ENCODE results near the gene APPL1. TPM values are rescaled to one million over a fixed set of nuclear protein-coding genes. Genes with fewer than 3 reads are reported as not detected.

The APPL1 gene
- total and polyA plus RNA-seq, 10 of the 15 experiments (the other 5 are each of a cell fraction or from before 2014, with no cell fraction given): 15.0 to 77.6 (median 40.2) TPM

- intact Hi-C loops (cut with micrococcal nuclease; ENCODE audit: unreplicated experiment): no loop called here
- BruUV-seq (replicated peaks): no TSS peak
- RAD21 ChIA-PET (ENCODE audit: unreplicated experiment): interaction anchor here (0.6 to 2.0 kb wide), 3 partner anchors 28 to 959 kb away, joined by 3 to 12 read pairs (median 4); partner anchors contain the start of gene HESX1
- TF ChIP-seq CHD4 (IDR thresholded peaks at IDR 0.05) (no peak), ZNF687 (IDR thresholded peaks at IDR 0.05) (no peak), BCL11A (IDR thresholded peaks at IDR 0.05; ENCODE audit: low read depth, low read length) (no peak), SUPT20H (IDR thresholded peaks at IDR 0.05; ENCODE audit: borderline replicate concordance, control insufficient read depth, low read depth, low read length) (no peak), BCLAF1 (IDR thresholded peaks at IDR 0.05) (no peak), HDGF (IDR thresholded peaks at IDR 0.05) (no peak), FOS (IDR thresholded peaks at IDR 0.05; ENCODE audit: borderline replicate concordance, extremely low read depth, insufficient read length) (no peak), CUX1 (IDR thresholded peaks at IDR 0.05; ENCODE audit: insufficient replicate concordance, low read depth, low read length) (no peak), KLF5 (IDR thresholded peaks at IDR 0.05; ENCODE audit: partially characterized antibody) (no peak)
Observed at GRCh38 chr3:57227930-57228751, 612 bp downstream of the APPL1 start.

More at GRCh38 chr3:57227930-57228751, 612 bp downstream of the APPL1 start:
- H3K27ac ChIP-seq (ENCODE audit: control insufficient read depth, insufficient read depth): peak overlapping the region; percentile 74
- DNase-seq (ENCODE audit: low read depth, low spot score) (no peak), FAIRE-seq (no peak), ATAC-seq (peak; percentile 66)
- no peaks in the 10 kb centered on the region for H3K9me3 ChIP-seq (replicated peaks; ENCODE audit: control insufficient read depth, insufficient read depth, low read length)
- POLR2A ChIA-PET: interaction anchor here (0.6 to 2.3 kb wide), 5 partner anchors 10 to 547 kb away, joined by 3 to 11 read pairs (median 3); partner anchors contain the start of gene HESX1
- WGBS (ENCODE audit: insufficient coverage, insufficient replicate concordance, low lambda C conversion rate, missing lambda C conversion rate): under 1% methylated on average over 61 of the region's 70 CpGs
- H2AFZ ChIP-seq (ENCODE audit: control insufficient read depth, low read depth, low read length): peak overlapping the region; percentile 68
- H3K4me1 ChIP-seq (ENCODE audit: control insufficient read depth, insufficient read depth, low read length): peaks cover 17% of the 10 kb centered on the region
- SMC1A ChIA-PET (ENCODE audit: uncharacterized antibody, unreplicated experiment): interaction anchor here (0.5 to 1.7 kb wide), 8 partner anchors 9 to 531 kb away, joined by 3 to 5 read pairs (median 4); partner anchors contain the start of gene PDE12
- in situ Hi-C loops (cut with MboI): no loop called here
- peak overlapping the region; percentile 80 for H3K4me2 ChIP-seq (ENCODE audit: control insufficient read depth, insufficient read depth)
- H3K9ac ChIP-seq (ENCODE audit: control insufficient read depth, insufficient read depth, low read length): peak overlapping the region; percentile 83
- H3K36me3 ChIP-seq (ENCODE audit: control insufficient read depth in 2 of 2, insufficient read depth in 2 of 2, low read length in 1 of 2): no peaks in the 10 kb centered on the region
- peaks cover 50% of the 10 kb centered on the region for H3K79me2 ChIP-seq (ENCODE audit: control insufficient read depth, insufficient read depth, low read length)
- CTCF ChIA-PET: interaction anchor here (0.7 to 2.5 kb wide), 6 partner anchors 10 to 328 kb away, joined by 3 to 7 read pairs (median 3); partner anchors contain the start of gene PDE12
- peak overlapping the region; percentile 89 for H3K4me3 ChIP-seq
- H4K20me1 ChIP-seq (ENCODE audit: control insufficient read depth, insufficient read depth): no peaks in the 10 kb centered on the region
- H3K27me3 ChIP-seq (replicated peaks in 1 of 2; ENCODE audit: control insufficient read depth in 2 of 2, insufficient read depth in 2 of 2, low read length in 1 of 2): no peaks in the 10 kb centered on the region

All from GM12878 (cell line).